Activated CD4-positive, alpha-beta T cell treated with anti-CD3 and anti-CD28 coated beads, Interleukin-2, amount 10 ng/mL, durations not matched to agents 24 days and 14 days (primary cell): ENCODE results near the gene HTR1E. TPM values are rescaled to one million over a fixed set of nuclear protein-coding genes. Genes with fewer than 3 reads are reported as not detected.
"Not testable (repeated sequence)": the region's sequence is repeated elsewhere in the genome, so short reads cannot be mapped to it uniquely, and the experiment has no call there.

Experiments
- DNase-seq: peaks from one replicate; pipeline ENCODE4 v3.0.0; 2022
- H3K27ac Mint-ChIP-seq: one replicate; pipeline ENCODE4 v1.8.0; 2022; ENCODE audit warnings: mild to moderate bottlenecking, mixed read lengths
- H3K27me3 Mint-ChIP-seq: one replicate; pipeline ENCODE4 v1.8.0; 2022; ENCODE audit warnings: mixed read lengths
- H3K36me3 Mint-ChIP-seq: one replicate; pipeline ENCODE4 v1.8.0; 2022; ENCODE audit warnings: low read depth, mild to moderate bottlenecking, mixed read lengths
- H3K4me1 Mint-ChIP-seq: one replicate; pipeline ENCODE4 v1.8.0; 2021; ENCODE audit warnings: mixed read lengths
- H3K4me3 Mint-ChIP-seq: one replicate; pipeline ENCODE4 v1.8.0; 2022; ENCODE audit warnings: mild to moderate bottlenecking, moderate library complexity, mixed read lengths
- H3K9me3 Mint-ChIP-seq: one replicate; pipeline ENCODE4 v1.8.0; 2021; ENCODE audit warnings: mixed read lengths
- intact Hi-C: fragments of 100-400 bp; cut with micrococcal nuclease; formaldehyde crosslinking; loops from one replicate; pipeline ENCODE4 v1.15.1; 2023
- total RNA-seq: library from RNA; stranded (reverse); gene quantifications from 2 replicates; pipeline ENCODE4 v1.2.3, GENCODE V29; 2022

HTR1E gene
- not detected in 2 replicates for total RNA-seq

- no peak within 1 kb of the TSS for H3K4me3 Mint-ChIP-seq
- no peak for DNase-seq
- H3K27ac Mint-ChIP-seq = no peak within 1 kb of the TSS
- no peaks in the 10 kb centered on the region for H3K9me3 Mint-ChIP-seq
- no peaks in the 10 kb centered on the region for H3K4me1 Mint-ChIP-seq
- intact Hi-C loops = no loop called here
- H3K27me3 Mint-ChIP-seq = peaks cover 45% of the 10 kb centered on the region
- H3K36me3 Mint-ChIP-seq = no peaks in the 10 kb centered on the region
Observed at GRCh38 chr6:86937219-86938079, at the start of gene HTR1E. HTR1E (plus strand) TSS chr6:86937528; CDS start chr6:87015335, 77,807 bp downstream.

DNA sequence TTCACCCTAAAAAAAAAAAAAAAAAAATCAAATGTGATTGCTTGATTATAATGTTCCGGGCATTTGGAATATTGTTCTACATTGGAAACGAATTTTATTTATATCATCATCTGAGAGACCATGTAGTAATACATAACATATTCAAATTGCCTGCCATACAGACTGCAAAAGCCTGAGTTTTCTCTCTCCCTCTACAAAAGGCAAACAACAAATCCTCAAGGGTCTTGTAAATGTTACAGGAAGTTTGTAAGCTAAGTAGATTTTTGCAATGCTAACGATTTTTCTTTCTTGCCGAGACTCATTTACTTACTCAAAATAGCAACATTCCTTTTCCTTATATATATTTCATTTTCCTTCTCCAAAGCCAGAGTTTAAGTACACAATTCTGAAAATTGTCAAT is 49.0 kb upstream of the HTR1E start:
- Mint-ChIP-seq H3K4me3 (no peak overlapping the region), H3K9me3 (no peaks in the 10 kb centered on the region), H3K4me1 (no peaks in the 10 kb centered on the region), H3K27me3 (no peaks in the 10 kb centered on the region), H3K27ac (no peak overlapping the region), H3K36me3 (no peaks in the 10 kb centered on the region)
- no peak for DNase-seq
- intact Hi-C loops = no loop called here

- H3K4me3 Mint-ChIP-seq, H3K36me3 Mint-ChIP-seq, H3K27me3 Mint-ChIP-seq, H3K27ac Mint-ChIP-seq, DNase-seq, H3K9me3 Mint-ChIP-seq, H3K4me1 Mint-ChIP-seq, intact Hi-C loops: not testable (repeated sequence)
Observed at GRCh38 chr6:86897265-86897664, 40.1 kb upstream of the HTR1E start.

GRCh38 chr6:86913795-86914194 is 23.5 kb upstream of the HTR1E start:
- no peak overlapping the region for H3K4me3 Mint-ChIP-seq

GRCh38 chr6:86916393-86916792 is 20.9 kb upstream of the HTR1E start:
- H3K4me1 Mint-ChIP-seq = no peaks in the 10 kb centered on the region
- intact Hi-C loops = no loop called here
- no peak overlapping the region for H3K4me3 Mint-ChIP-seq
- no peak for DNase-seq
- no peaks in the 10 kb centered on the region for H3K36me3 Mint-ChIP-seq
- H3K27ac Mint-ChIP-seq = no peak overlapping the region
- no peaks in the 10 kb centered on the region for H3K27me3 Mint-ChIP-seq
- no peaks in the 10 kb centered on the region for H3K9me3 Mint-ChIP-seq

More at GRCh38 chr6:86913795-86914194, 23.5 kb upstream of the HTR1E start:
- Mint-ChIP-seq H3K9me3 (no peaks in the 10 kb centered on the region), H3K27me3 (no peaks in the 10 kb centered on the region), H3K4me1 (no peaks in the 10 kb centered on the region), H3K36me3 (no peaks in the 10 kb centered on the region), H3K27ac (no peak overlapping the region)
- no peak for DNase-seq
- intact Hi-C loops = no loop called here

GRCh38 chr6:86927138-86927537 is 10.2 kb upstream of the HTR1E start:
- H3K36me3 Mint-ChIP-seq, H3K9me3 Mint-ChIP-seq, H3K27me3 Mint-ChIP-seq, H3K4me1 Mint-ChIP-seq, intact Hi-C loops, H3K27ac Mint-ChIP-seq, DNase-seq, H3K4me3 Mint-ChIP-seq: not testable (repeated sequence)

DNA sequence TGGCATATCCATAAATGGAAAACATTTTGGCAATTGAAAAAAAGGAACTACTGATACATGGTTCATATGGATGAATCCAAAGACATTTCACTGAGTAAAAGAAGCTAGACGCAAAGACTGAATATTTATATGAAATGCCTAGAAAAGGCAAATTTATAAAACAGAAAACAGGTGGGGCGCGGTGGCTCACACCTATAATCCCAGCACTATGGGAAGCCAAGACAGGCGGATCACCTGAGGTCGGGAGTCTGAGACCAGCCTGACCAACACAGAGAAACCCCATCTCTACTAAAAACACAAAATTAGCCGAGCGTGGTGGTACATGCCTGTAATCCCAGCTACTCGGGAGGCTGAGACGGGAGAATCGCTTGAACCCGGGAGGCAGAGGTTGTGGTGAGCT is 9.5 kb upstream of the HTR1E start:
- DNase-seq, H3K27me3 Mint-ChIP-seq, H3K4me1 Mint-ChIP-seq, H3K36me3 Mint-ChIP-seq, H3K9me3 Mint-ChIP-seq, H3K27ac Mint-ChIP-seq, intact Hi-C loops, H3K4me3 Mint-ChIP-seq: not testable (repeated sequence)

DNA sequence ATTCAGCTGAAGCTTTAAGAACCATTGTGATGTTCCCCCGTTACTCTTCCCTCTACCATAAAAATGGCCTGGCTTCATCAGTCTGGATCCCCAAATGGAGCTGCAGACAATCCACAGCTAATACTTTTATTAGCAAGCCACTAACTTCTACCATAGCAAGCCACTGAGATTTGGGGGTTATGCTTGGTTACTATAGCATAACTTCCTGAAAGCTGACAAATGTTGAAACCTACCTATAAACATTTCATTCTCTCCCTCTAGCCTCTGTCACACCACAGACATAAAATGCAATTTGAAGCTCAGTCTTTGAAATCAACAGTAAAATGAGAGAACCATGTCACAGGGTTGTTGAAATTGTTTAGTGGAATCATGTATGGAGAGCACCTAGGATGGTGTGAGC is 3.0 kb upstream of the HTR1E start:
- H3K4me3 Mint-ChIP-seq = no peak overlapping the region
- H3K4me1 Mint-ChIP-seq = no peaks in the 10 kb centered on the region
- DNase-seq = no peak
- H3K36me3 Mint-ChIP-seq = no peaks in the 10 kb centered on the region
- no peak overlapping the region for H3K27ac Mint-ChIP-seq
- H3K27me3 Mint-ChIP-seq = peaks cover 40% of the 10 kb centered on the region
- intact Hi-C loops = no loop called here
- no peaks in the 10 kb centered on the region for H3K9me3 Mint-ChIP-seq

DNA sequence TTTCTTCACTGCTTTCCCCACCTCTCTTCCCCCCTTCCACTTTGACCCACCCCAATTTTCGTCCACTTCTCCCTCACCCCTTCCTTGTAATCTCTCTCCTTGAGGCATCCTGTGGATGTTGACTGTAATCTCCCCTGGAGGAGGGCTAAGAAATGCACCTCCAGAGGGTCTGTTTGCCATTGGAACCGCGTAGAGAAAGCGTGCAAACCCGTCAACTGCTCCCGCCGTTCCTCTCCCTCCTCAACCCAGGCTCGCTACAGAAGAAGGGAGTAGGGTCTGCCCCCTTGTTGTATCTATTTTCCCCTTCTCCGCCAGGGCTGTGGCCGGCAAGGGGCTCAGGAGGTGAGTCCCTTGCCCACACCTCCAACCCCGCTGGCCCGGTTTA is 502 bp upstream of the HTR1E start:
- peak; percentile 59 for DNase-seq
- H3K27ac Mint-ChIP-seq = no peak overlapping the region
- no peaks in the 10 kb centered on the region for H3K4me1 Mint-ChIP-seq
- H3K4me3 Mint-ChIP-seq = no peak overlapping the region
- no peaks in the 10 kb centered on the region for H3K36me3 Mint-ChIP-seq
- peaks cover 45% of the 10 kb centered on the region for H3K27me3 Mint-ChIP-seq
- intact Hi-C loops = no loop called here
- H3K9me3 Mint-ChIP-seq = no peaks in the 10 kb centered on the region

GRCh38 chr6:86938814-86939213 is 1.5 kb downstream of the HTR1E start:
- no peak for DNase-seq
- H3K27ac Mint-ChIP-seq = no peak overlapping the region
- no peak overlapping the region for H3K4me3 Mint-ChIP-seq
- H3K4me1 Mint-ChIP-seq = no peaks in the 10 kb centered on the region
- peaks cover 42% of the 10 kb centered on the region for H3K27me3 Mint-ChIP-seq
- intact Hi-C loops = no loop called here
- no peaks in the 10 kb centered on the region for H3K36me3 Mint-ChIP-seq
- no peaks in the 10 kb centered on the region for H3K9me3 Mint-ChIP-seq

- no peak for DNase-seq
- intact Hi-C loops = no loop called here
- peaks cover 32% of the 10 kb centered on the region for H3K27me3 Mint-ChIP-seq
- H3K4me3 Mint-ChIP-seq = no peak overlapping the region
- H3K27ac Mint-ChIP-seq = no peak overlapping the region
- H3K36me3 Mint-ChIP-seq = no peaks in the 10 kb centered on the region
- no peaks in the 10 kb centered on the region for H3K4me1 Mint-ChIP-seq
- no peaks in the 10 kb centered on the region for H3K9me3 Mint-ChIP-seq
Observed at GRCh38 chr6:86941461-86941860, 4.1 kb downstream of the HTR1E start.

DNA sequence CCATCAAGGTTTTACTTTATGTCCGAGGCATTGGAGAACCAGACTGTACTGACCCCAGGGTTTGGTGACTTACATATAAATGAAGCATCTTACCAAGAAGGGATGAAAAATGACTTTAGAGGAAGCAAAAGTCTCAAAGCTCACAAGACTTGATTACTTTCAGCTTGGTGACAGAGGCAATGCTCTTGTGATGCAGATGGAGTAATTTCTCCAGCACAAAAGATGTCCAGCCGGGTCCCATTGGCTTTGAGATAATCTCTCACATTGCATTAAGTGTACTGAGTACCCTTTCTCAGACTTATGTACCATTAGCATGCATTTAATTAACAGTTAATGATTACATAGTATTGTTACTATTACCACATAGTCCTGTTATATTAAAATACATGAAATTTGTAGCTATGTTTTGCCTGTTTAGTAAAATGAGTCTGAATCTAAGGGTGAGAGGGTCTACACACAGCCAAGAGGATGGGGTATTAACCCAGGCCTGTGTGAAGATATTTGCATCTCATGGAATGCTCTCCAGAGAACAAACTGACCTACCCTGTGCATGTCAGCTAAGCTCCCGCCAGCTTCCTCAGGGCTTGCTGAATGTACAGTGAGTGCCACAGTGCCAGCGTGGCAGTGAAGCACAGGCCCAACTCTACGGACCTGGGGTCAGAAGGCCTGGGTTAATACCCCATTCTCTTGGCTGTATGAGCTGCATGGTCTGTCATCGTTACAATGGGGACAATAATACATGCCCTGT is 5.6 kb downstream of the HTR1E start:
- H3K9me3 Mint-ChIP-seq = no peaks in the 10 kb centered on the region
- H3K4me3 Mint-ChIP-seq = no peak overlapping the region
- H3K27me3 Mint-ChIP-seq = peaks cover 17% of the 10 kb centered on the region
- H3K27ac Mint-ChIP-seq = no peak overlapping the region
- DNase-seq = no peak
- H3K4me1 Mint-ChIP-seq = no peaks in the 10 kb centered on the region
- intact Hi-C loops = no loop called here
- H3K36me3 Mint-ChIP-seq = no peaks in the 10 kb centered on the region

GRCh38 chr6:86943819-86944407 is 6.6 kb downstream of the HTR1E start:
- H3K9me3 Mint-ChIP-seq = no peaks in the 10 kb centered on the region
- H3K36me3 Mint-ChIP-seq = no peaks in the 10 kb centered on the region
- no peak overlapping the region for H3K4me3 Mint-ChIP-seq
- intact Hi-C loops = no loop called here
- no peaks in the 10 kb centered on the region for H3K4me1 Mint-ChIP-seq
- DNase-seq = no peak
- no peak overlapping the region for H3K27ac Mint-ChIP-seq
- H3K27me3 Mint-ChIP-seq = peaks cover 8% of the 10 kb centered on the region

DNA sequence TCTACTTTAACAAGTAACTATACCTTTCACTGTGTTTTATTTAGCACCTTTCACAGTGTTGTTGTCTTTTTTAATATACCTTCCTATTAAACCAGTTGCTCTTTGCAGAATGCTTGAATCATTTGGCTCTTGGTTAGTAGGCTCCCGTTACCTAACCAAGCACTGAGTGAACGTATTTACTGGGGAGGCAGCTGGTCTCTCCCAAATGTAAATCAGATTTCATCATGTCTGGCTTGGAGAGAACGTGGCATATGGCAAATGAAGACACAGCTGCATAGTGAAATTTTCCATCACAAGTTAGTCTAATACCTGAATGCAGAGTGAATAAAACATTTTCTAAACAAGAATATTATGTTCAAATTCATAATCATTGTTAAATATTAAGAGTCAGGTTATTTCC is 12.4 kb downstream of the HTR1E start:
- intact Hi-C loops = no loop called here
- Mint-ChIP-seq H3K36me3 (no peaks in the 10 kb centered on the region), H3K27ac (no peak overlapping the region), H3K4me3 (no peak overlapping the region), H3K4me1 (no peaks in the 10 kb centered on the region), H3K27me3 (no peaks in the 10 kb centered on the region), H3K9me3 (no peaks in the 10 kb centered on the region)
- no peak for DNase-seq
